HCT116 (cell line): ENCODE results near the gene EML1. TPM values are rescaled to one million over a fixed set of nuclear protein-coding genes. Genes with fewer than 3 reads are reported as not detected.

Source experiments
- ATAC-seq: fragments of 200-7000 bp; cut with Tn5 transposase; 2 replicates; pipeline ENCODE4 v1.9.1; 2020; ENCODE audit warnings: mild to moderate bottlenecking, moderate library complexity
- BruUV-seq: library from RNA; stranded (reverse); fragments of 400-500 nt; replicated peaks from 2 replicates; lab custom pipeline; 2021; lab: Mats Ljungman, UMichigan
- CTCF ChIA-PET: fragments of 300-600 bp; sonication (Branson Sonifier 250); formaldehyde crosslinking; loops from one replicate; lab custom pipeline; 2021; ENCODE audit warnings: antibody characterized with exemption; lab: Charles Lee
- POLR2A ChIA-PET: fragments of 300-600, 350-600 bp; sonication (Branson Sonifier 250); formaldehyde crosslinking; loops from one replicate; lab custom pipeline; 2021; ENCODE audit warnings: antibody characterized with exemption; lab: Charles Lee
- RAD21 ChIA-PET, 2 experiments: fragments of 300-600 bp; sonication (Branson Sonifier 250); formaldehyde crosslinking; loops; one replicate each; lab custom pipeline; 2023; ENCODE audit warnings: low total read pairs in 2 of 2; ENCODE audit not compliant: uncharacterized antibody in 2 of 2, unreplicated experiment in 2 of 2, low non-redundant PET in 1 of 2; lab: Charles Lee
- DNase-seq: peaks from one replicate; pipeline ENCODE4 v3.0.0-alpha.2; 2010; ENCODE audit warnings: low read depth, low spot score
- H2AFZ ChIP-seq: fragments of 200-600 bp; shearing (Covaris generic), sonication (generic); 2 replicates; pipeline ENCODE4 v1.6.1; 2017; ENCODE audit warnings: low read depth, mixed run types, mixed read lengths, antibody characterized with exemption, low read length; ENCODE audit not compliant: poor library complexity, severe bottlenecking
- H3K27ac ChIP-seq: 2 replicates; pipeline ENCODE4 v1.5.1; 2012; ENCODE audit warnings: low read depth, low read length
- H3K27me3 ChIP-seq: fragments of 200-600 bp; sonication (generic); 2 replicates; pipeline ENCODE4 v1.6.1; 2016; ENCODE audit warnings: mixed run types, low read length, mixed read lengths; ENCODE audit not compliant: insufficient read depth
- H3K36me3 ChIP-seq, 2 experiments: fragments of 200-500 bp in 1 of 2; fragments of 200-600 bp in 1 of 2; sonication (Bioruptor generic) in 1 of 2; sonication (generic) in 1 of 2; 2 replicates each; pipeline versions ENCODE4 v1.5.1 to v1.6.1; 2014 to 2016; ENCODE audit warnings: low read length in 2 of 2, inconsistent platforms in 1 of 2, mixed read lengths in 1 of 2, mixed run types in 1 of 2; ENCODE audit not compliant: insufficient read depth in 2 of 2, control insufficient read depth in 1 of 2
- H3K4me1 ChIP-seq, 2 experiments: fragments of 200-600 bp in 1 of 2; sonication (generic) in 1 of 2; 2 replicates each; pipeline versions ENCODE4 v1.5.1 to v1.6.1; 2012 to 2017; ENCODE audit warnings: low read length in 2 of 2, inconsistent platforms in 1 of 2, mild to moderate bottlenecking in 1 of 2, mixed read lengths in 1 of 2, mixed run types in 1 of 2, moderate library complexity in 1 of 2; ENCODE audit not compliant: insufficient read depth in 2 of 2, control insufficient read depth in 1 of 2
- H3K4me2 ChIP-seq: fragments of 200-600 bp; sonication (generic); 2 replicates; pipeline ENCODE4 v1.6.1; 2017; ENCODE audit warnings: mixed run types, low read length, mixed read lengths
- H3K4me3 ChIP-seq, 2 experiments: fragments of 200-600 bp in 1 of 2; sonication (generic) in 1 of 2; replicated peaks in 1 of 2; 2 replicates each; pipeline ENCODE4 v1.5.1; 2011 to 2016; ENCODE audit warnings: low read length in 2 of 2, control low read depth in 1 of 2, low read depth in 1 of 2, mild to moderate bottlenecking in 1 of 2, mixed read lengths in 1 of 2, mixed run types in 1 of 2
- H3K79me2 ChIP-seq: fragments of 200-600 bp; sonication (generic); 2 replicates; pipeline ENCODE4 v1.6.1; 2017; ENCODE audit warnings: mild to moderate bottlenecking, mixed run types, low read length, moderate library complexity, mixed read lengths; ENCODE audit not compliant: insufficient read depth
- H3K9ac ChIP-seq: fragments of 200-600 bp; sonication (generic); 2 replicates; pipeline ENCODE4 v1.6.1; 2016; ENCODE audit warnings: low read length, mixed read lengths
- H3K9me2 ChIP-seq: fragments of 200-600 bp; sonication (generic), shearing (Covaris generic); 2 replicates; pipeline ENCODE4 v1.6.1; 2017; ENCODE audit warnings: mixed run types, mild to moderate bottlenecking, moderate library complexity; ENCODE audit not compliant: insufficient read depth
- H3K9me3 ChIP-seq, 2 experiments: fragments of 200-500 bp in 1 of 2; fragments of 200-600 bp in 1 of 2; sonication (Bioruptor generic) in 1 of 2; sonication (generic) in 1 of 2; 2 replicates each; pipeline ENCODE4 v1.6.1; 2014 to 2017; ENCODE audit warnings: low read length in 2 of 2, mixed read lengths in 2 of 2, inconsistent platforms in 1 of 2, low read depth in 1 of 2, mild to moderate bottlenecking in 1 of 2, mixed run types in 1 of 2, moderate library complexity in 1 of 2; ENCODE audit not compliant: control insufficient read depth in 1 of 2, insufficient read depth in 1 of 2
- H4K20me1 ChIP-seq: fragments of 200-600 bp; sonication (generic), shearing (Covaris generic); 2 replicates; pipeline ENCODE4 v1.6.1; 2017; ENCODE audit warnings: mixed run types, mild to moderate bottlenecking, moderate library complexity; ENCODE audit not compliant: insufficient read depth
- CEBPB ChIP-seq: IDR thresholded peaks from 2 replicates; pipeline ENCODE4 v1.6.1; 2012; ENCODE audit warnings: low read depth
- EZH2phosphoT487 ChIP-seq: fragments of 200-600 bp; IDR thresholded peaks from 2 replicates; pipeline ENCODE4 v1.6.1; 2018; ENCODE audit warnings: antibody characterized with exemption, borderline replicate concordance
- POLR2A ChIP-seq: IDR thresholded peaks from 2 replicates; pipeline ENCODE4 v1.7.0; 2011; ENCODE audit warnings: borderline replicate concordance; ENCODE audit not compliant: insufficient read depth, insufficient read length; ENCODE audit errors: extremely low read depth
- POLR2AphosphoS5 ChIP-seq: IDR thresholded peaks from 2 replicates; pipeline ENCODE4 v1.6.1; 2011; ENCODE audit warnings: mild to moderate bottlenecking, low read depth, low read length, moderate library complexity
- SP1 ChIP-seq: IDR thresholded peaks from 2 replicates; pipeline ENCODE4 v1.6.1; 2012; ENCODE audit warnings: low read depth
- SRF ChIP-seq: IDR thresholded peaks from 2 replicates; pipeline ENCODE4 v1.6.1; 2012; ENCODE audit warnings: low read depth
- TCF7L2 ChIP-seq: IDR thresholded peaks from 2 replicates; pipeline ENCODE4 v1.7.0; 2011; ENCODE audit warnings: borderline replicate concordance, inconsistent platforms; ENCODE audit not compliant: insufficient read depth, insufficient read length; ENCODE audit errors: extremely low read depth
- ZFX ChIP-seq: fragments of 450-650 bp; IDR thresholded peaks from 2 replicates; pipeline ENCODE4 v1.6.1; 2017
- ZNF274 ChIP-seq: fragments of 200-500 bp; sonication (Bioruptor generic); IDR thresholded peaks from 2 replicates; pipeline ENCODE4 v1.6.1; 2014; ENCODE audit warnings: mild to moderate bottlenecking, low read depth, low read length, inconsistent platforms
- intact Hi-C: fragments of 100-400 bp; cut with micrococcal nuclease; formaldehyde crosslinking; loops from 2 replicates; pipeline ENCODE4 v1.10.0; 2022
- total RNA-seq: library from RNA; stranded (reverse); gene quantifications from one replicate; pipeline ENCODE4 v1.2.1, GENCODE V29; 2021; ENCODE audit not compliant: unreplicated experiment
- TF ChIP-seq, protein P1 (sequence below): IDR thresholded peaks from 2 replicates; pipeline ENCODE4 v1.6.1; 2012
- TF ChIP-seq, protein P2 (sequence below): IDR thresholded peaks from 2 replicates; pipeline ENCODE4 v1.6.1; 2012

Gene EML1
- total RNA-seq, 1 experiment from 2014 or later, result 7.4 TPM

DNA sequence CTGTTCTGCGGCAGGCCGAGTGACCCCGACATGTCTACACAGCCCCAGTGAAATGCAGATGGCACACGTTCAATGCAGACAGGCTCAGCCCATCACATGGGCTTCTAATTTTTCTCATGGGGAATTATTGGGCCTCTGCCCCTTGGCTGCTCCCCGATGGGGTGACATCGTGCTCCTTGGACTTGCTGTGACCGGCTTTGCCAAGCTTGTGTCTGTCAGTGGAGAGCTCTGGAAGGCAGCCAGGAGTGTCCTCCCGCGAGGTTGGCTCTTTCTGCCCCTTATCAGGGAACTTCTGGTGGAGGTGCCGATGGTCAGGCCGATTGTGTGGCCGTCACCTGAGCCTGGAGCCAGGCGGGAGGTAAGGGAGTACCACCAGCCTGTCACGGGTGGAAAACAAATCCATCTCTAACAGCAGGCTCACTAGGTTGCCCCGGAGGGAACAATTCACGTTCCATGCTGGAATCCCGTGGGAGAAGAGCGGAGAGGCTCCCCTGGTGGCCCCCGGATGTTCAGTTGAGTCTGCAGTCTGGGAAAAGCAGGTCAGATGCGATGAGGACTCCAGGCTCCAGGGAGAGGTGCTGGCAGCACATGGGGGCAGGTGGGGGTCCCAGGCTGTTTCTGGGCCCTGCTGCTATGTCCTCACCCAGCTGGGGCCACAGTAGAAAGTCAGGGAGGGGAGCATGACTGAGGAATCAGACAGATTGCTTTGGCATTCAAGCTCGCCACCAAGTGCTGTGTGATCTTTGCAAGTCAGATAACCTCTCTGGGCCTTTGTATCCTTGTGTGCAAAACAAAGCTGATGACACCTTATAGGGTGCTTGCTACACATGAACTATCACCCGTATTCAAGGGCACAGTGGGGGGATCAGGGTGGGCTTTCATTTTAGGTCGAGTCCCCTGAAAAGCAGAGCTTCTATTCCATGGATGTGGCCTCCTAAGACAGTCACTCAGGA is 43.2 kb upstream of the EML1 start:
- Histone ChIP-seq H3K4me1 (peaks cover 12 to 33% of the 10 kb centered on the region in 2 experiments), H3K4me2 (no peak overlapping the region), H3K9me2 (no peaks in the 10 kb centered on the region), H3K36me3 (no peaks in the 10 kb centered on the region), H2AFZ (no peak overlapping the region), H3K9ac (no peak overlapping the region), H3K27me3 (no peaks in the 10 kb centered on the region; the same call in 1 of the 2 replicates), H4K20me1 (no peaks in the 10 kb centered on the region), H3K79me2 (no peaks in the 10 kb centered on the region), H3K27ac (no peak overlapping the region), H3K9me3 (no peaks in the 10 kb centered on the region), H3K4me3 (no peak overlapping the region)
- TF ChIP-seq ZNF274, result no peak
- TF ChIP-seq EZH2phosphoT487, result no peak
- no peak for TF ChIP-seq ZFX
- no peak for TF ChIP-seq TCF7L2
- TF ChIP-seq POLR2A, result no peak
- no peak for TF ChIP-seq CEBPB
- TF ChIP-seq, protein P1, sequence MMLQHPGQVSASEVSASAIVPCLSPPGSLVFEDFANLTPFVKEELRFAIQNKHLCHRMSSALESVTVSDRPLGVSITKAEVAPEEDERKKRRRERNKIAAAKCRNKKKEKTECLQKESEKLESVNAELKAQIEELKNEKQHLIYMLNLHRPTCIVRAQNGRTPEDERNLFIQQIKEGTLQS, result no peak
- POLR2A ChIA-PET, result no interaction called here
- CTCF ChIA-PET, result interaction anchor here (0.7 kb wide), 1 partner anchor 20 kb away, joined by 3 read pairs; no protein-coding TSS in a partner anchor
- RAD21 ChIA-PET, result no interaction called here
- DNase-seq (no peak), ATAC-seq (no peak)
- no TSS peak for BruUV-seq
- intact Hi-C loops, result no loop called here

DNA sequence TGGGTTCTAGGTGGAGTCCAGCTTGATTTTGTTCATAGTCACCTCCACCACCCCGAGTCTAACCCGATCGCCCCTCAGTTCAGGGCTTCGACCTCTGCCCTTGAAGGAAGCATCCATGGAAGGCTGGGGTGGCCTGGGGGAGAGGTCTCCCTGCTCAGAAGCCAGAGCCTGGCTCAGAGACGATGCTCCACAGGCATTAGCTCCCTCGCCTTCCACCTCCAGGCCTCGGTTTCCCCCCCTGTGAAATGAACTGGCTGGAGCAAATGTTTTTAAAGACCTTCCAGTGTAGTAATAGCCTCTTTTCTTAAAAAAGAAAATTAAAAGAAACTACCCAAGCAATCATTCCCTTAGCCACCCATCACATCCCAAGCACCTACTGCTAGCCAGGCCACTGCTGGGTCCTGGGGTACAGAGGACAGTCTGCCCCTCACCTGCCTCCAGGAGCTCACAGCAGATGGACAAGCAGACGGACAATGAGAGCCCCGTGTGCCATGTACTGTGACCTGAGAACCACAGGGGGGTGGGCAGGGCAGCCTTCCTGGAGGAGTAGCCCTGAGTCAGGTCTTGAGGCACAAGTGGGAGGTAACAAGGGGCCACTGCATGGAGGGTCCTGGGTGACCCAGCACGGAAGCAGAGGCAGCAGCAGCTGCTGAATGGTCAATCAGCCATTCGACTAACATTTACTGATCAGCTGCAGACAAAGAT is 42.3 kb upstream of the EML1 start:
- ChIA-PET RAD21 (no interaction called here), POLR2A (no interaction called here), CTCF (interaction anchor here (1.2 kb wide), 1 partner anchor 21 kb away, joined by 3 read pairs; no protein-coding TSS in a partner anchor)
- ATAC-seq, result no peak
- BruUV-seq, result no TSS peak
- Histone ChIP-seq H3K4me2 (no peak overlapping the region), H3K4me3 (no peak overlapping the region), H3K4me1 (peaks cover 15 to 41% of the 10 kb centered on the region in 2 experiments), H3K36me3 (no peaks in the 10 kb centered on the region), H2AFZ (no peak overlapping the region), H4K20me1 (no peaks in the 10 kb centered on the region), H3K79me2 (no peaks in the 10 kb centered on the region), H3K9me2 (no peaks in the 10 kb centered on the region), H3K9me3 (no peaks in the 10 kb centered on the region), H3K27ac (no peak overlapping the region), H3K9ac (no peak overlapping the region), H3K27me3 (no peaks in the 10 kb centered on the region; the same call in 1 of the 2 replicates)
- TF ChIP-seq SRF (no peak), ZNF274 (no peak), SP1 (no peak), TCF7L2 (no peak), POLR2A (no peak), ZFX (no peak), POLR2AphosphoS5 (no peak)
- TF ChIP-seq, protein P2, sequence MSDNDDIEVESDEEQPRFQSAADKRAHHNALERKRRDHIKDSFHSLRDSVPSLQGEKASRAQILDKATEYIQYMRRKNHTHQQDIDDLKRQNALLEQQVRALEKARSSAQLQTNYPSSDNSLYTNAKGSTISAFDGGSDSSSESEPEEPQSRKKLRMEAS, result no peak
- intact Hi-C loops, result no loop called here
- DNase-seq, result no peak
